EL (cell line): ENCODE measurements around the gene SLC16A3.
"Not testable (repeated sequence)": the region's sequence is repeated elsewhere in the genome, so short reads cannot be mapped to it uniquely, and the experiment has no call there.

Experiments used
- DNase-seq: peaks from one replicate; pipeline ENCODE4 v3.0.0-alpha.2; 2016

The SLC16A3 gene

DNA sequence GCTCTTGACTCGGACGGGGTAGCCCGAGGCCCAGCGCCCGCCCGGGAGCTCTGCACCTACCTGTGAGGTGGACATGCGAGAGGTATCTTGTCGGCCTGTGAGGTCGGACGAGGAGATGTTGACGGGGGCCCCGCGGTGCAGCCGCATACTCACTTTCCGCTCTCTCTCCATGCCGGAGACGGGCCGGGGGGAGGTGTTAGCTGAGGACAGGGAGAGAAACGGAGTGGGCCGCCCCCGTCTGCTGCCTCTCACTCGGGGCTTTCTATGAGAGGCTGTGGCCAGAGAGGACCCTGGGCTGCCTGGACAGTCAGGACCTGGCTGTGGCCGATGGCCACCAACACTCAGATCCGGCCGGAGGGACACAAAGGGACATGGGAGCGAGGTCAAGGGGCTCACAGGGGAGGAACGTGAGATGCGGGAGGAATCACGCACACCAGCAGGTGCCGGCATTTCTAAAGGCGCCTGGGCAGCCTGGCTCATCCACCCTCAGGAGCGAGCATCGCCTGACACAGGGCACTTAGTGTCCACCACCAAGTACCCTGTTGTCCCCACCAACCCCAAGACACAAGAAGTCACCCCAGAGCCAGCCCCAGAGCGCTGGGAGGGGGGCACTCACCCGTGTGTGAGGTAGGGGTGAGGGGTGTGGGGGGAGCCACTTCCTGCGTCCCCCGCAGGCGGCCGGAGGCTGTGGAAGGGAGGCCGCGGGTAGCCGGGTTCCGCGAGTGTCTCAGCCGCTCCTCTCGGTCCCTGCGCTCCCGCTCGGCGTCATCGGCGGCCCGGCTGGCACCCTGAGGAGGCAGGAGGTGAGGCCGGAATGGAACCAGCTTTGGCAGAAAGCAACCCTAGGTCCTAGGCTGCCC, 20.2 kb downstream of the SLC16A3 start:
- DNase-seq: no peak

DNA sequence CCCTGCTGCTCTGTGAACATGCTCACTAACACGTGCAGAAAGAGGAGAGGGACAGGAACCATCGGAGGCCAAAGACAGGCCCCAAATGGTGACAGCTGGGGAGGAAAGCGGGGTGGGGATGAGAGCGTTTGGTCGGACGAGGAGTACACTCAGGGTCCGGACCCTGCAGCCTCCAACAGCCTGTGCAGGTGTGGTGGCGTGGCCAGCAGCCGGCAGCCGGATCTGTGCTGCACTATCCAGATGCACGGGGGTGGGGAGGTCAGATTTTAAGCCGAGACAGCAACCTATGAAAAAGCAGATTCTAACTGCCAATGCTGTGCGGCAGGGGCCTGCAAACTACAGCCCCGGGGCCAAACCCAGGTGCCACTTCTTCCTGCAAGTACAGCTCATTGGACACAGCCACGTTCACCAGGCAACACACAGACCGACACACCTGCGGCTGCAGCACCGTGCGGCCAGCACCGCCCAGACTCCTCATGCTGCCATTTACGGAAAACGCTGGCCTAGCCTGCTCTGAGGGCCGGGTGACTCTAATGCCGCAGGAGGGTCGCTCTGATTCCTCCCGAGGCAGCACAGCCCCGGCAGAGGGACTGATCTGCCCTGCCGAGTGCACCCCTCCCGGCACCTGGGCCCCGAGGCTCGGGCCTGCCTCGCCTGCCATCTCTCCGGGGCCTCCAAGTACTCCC, 21.2 kb downstream of the SLC16A3 start:
- DNase-seq: no peak

DNA sequence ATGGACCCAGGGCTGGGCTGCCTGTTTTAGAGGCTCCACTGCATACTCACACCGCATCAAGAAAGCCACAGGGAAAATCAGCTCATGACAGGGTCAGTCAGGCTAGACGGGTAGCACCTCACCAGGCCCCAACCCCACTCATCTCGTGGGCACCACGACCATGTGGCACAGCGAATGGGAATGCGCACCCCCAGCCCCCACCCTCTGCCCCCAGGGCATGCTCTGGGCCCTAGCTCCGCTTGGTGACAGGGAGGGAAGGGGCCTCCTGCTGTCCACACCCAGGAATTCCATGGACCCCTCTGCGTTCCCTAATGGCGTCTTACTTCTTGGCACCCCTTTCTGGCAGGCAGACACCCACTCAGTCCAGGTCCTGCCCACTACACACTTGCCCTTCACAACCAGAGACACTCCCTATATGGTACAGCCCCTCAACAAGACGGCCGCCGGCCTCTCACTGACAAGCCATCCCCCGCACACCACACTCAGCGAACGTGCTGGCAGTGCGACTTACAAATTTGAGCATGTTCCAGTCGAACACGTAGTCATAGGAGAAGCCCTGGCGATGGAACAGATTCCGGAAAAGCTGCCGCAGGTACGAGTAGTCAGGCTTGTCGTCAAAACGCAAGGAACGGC, 22.1 kb downstream of the SLC16A3 start:
- no peak for DNase-seq

DNA sequence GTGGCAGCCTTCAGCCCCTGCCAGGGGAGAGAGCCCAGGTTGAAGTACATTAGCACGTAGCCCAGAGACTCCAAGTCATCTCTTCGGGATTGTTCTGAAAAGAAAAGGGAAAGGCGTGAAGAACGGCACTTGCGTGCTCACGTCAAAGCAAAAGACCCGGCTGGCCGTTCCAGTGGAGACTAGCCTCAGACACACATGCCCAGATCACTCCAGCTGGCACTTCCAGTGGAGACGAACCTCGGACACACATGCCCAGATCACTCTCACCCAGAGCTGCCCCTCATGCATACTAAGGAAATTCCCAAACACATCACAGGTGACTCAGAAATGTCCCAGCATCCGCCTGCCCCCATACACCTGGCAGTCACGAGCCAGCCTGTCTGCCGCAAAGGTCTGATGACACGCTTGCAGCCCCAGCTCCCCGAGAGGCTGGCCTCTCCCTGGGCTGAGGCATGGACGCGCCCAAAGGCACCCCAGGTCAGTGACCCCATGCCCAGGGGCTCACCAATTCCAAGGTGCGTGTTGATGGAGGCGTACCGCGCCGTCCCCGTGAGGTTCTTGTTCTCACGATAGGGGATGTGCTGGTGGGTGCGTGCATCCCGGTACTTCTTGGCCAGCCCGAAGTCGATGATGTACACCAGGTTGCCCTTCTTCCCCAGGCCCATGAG, 23.8 kb downstream of the SLC16A3 start:
- DNase-seq: no peak

DNA sequence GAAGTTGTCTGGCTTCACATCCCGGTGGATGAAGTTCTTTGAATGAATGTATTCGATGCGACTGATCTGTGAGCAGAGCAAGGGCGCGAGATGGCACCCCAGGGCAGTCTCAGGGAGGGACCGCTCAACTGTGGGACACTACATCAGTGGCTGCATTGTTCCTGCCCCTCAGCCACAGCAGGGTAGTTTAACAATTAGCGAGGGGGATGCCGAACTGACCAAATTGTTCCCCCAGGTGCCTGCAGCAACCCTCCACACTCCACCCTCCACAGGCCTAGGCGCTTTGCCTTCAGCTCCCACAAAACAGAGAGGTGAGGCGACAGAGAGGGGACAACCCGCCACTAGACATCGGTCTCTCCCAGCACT, 24.3 kb downstream of the SLC16A3 start:
- DNase-seq: no peak

DNA sequence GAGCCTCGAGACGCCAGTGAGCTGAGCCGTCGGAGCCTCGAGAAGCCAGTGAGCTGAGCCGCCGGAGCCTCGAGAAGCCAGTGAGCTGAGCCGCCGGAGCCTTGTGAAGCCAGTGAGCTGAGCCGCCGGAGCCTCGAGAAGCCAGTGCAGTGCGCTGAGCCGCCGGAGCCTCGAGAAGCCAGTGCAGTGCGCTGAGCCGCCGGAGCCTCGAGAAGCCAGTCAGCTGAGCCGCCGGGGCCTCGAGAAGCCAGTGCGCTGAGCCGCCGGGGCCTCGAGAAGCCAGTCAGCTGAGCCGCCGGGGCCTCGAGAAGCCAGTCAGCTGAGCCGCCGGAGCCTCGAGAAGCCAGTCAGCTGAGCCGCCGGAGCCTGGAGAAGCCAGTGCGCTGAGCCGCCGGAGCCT, 25.3 kb downstream of the SLC16A3 start:
- not testable (repeated sequence) for DNase-seq

DNA sequence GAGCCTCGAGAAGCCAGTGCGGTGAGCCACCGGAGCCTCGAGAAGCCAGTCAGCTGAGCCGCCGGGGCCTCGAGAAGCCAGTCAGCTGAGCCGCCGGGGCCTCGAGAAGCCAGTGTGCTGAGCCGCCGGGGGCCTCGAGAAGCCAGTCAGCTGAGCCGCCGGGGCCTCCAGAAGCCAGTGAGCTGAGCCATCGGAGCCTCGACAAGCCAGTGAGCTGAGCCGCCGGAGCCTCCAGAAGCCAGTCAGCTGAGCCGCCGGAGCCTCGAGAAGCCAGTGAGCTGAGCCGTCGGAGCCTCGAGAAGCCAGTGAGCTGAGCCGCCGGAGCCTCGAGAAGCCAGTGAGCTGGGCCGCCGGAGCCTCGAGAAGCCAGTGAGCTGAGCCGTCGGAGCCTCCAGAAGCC, 25.9 kb downstream of the SLC16A3 start:
- not testable (repeated sequence) for DNase-seq

DNA sequence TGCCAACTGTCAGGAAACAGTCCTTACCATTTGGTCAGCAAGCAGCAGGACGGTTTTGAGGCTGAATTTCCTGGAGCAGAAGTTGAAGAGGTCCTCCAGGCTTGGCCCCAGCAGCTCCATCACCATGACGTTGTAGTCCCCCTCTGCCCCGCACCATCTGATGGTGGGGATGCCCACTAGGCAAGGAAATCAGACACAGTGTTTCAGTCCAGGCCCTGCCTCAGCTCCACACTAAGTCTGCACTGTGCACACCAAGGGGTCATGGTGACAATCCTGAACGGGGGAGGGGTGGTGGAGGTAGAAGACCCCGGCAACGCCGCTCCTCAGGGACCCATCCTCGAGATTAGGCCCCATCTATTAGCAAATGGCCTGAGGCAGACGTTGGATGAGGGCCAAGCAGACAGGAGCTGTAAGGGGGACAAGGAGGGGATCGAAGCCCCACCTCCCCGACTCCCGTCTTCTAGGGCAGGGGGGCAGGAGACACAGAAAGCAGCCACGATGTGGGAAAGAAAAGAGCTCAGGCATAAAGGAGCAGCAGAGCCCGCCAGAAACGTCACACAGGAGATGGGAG, 26.6 kb downstream of the SLC16A3 start:
- DNase-seq: no peak

DNA sequence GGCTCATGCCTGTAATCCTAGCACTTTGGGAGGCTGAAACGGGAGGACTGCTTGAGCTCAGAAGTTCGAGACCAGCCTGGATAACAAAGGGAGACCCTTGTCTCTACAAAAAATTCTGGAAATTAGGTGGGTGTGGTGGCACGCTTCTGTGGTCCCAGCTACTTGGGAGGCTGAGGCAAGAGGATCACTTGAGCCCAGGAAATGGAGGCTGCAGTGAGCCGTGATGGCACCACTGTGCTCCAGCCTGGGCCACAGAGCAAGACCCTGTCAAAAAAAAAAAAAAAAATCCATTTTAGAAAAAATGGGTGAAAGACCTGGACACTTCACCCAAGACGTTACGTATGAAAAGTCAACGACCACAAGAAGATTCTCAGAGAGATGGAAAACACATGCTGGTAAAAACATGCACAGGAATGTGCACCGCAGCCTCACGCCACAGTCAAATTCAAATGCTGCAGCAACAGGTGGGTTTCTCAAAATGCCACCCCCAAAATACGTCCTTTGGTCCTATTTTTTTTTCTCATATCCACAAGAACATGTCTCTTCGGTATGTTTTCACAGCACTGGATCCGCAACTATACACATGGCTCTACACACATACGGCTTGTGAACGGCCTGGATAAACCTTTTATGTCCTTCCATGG, 27.5 kb downstream of the SLC16A3 start:
- no peak for DNase-seq

DNA sequence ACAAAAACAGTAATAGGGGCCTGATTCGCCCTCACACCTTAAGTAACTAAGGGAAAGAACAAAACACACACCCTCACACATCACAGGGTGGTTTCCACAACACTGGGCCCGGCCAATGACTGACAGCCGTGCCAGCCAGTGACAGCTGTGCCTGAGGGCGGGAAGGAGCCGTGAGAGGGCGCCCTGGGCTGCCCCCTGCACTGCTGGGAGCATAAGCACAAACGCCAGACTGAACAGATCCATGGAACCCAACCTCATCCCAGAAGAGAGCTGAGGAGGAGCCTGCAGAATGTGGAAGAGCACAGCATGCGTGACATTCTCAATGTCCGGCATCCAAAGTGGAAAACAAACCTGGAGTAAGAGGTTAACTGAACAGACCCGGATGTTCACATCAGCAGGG, 28.6 kb downstream of the SLC16A3 start:
- no peak for DNase-seq

DNA sequence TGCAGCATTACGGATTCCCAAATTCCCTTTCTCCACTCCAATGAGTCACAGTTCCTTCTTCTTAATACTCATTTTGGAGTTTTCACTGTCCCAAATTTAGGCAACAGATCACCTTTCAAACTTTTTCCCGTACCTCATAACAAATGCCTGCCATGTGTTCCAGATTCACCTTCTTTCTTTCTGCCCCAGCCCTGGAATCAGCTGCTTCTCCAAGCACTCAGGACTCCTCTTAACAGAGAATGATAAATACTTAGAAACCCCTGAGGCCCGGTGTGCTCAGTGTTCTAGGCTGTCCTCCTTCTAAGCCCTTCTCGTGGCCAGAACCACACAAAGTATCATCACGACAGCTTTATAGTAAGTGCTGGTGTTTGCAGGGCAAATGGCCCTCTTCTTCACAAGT, 29.7 kb downstream of the SLC16A3 start:
- no peak for DNase-seq

DNA sequence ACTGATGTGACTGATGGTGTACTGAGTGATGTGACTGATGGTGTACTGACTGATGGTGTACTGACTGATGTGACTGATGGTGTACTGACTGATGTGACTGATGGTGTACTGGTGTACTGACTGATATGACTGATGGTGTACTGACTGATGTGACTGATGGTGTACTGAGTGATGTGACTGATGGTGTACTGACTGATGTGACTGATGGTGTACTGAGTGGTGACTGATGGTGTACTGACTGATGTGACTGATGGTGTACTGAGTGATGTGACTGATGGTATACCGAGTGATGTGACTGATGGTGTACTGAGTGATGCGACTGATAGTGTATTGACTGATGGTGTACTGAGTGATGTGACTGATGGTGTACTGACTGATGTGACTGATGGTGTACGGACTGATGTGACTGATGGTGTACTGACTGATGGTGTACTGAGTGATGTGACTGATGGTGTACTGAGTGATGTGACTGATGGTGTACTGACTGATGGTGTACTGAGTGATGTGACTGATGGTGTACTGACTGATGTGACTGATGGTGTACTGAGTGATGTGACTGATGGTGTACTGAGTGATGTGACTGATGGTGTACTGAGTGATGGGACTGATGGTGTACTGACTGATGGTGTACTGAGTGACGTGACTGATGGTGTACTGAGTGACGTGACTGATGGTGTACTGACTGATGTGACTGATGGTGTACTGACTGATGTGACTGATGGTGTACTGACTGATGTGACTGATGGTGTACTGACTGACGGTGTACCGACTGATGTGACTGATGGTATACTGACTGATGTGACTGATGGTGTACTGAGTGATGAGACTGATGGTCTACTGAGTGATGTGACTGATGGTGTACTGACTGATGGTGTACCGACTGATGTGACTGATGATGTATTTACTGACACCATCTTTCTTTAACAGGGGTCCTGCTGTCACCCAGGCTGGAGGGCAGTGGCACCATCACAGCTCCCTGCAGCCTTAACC, 31.4 kb downstream of the SLC16A3 start:
- not testable (repeated sequence) for DNase-seq

DNA sequence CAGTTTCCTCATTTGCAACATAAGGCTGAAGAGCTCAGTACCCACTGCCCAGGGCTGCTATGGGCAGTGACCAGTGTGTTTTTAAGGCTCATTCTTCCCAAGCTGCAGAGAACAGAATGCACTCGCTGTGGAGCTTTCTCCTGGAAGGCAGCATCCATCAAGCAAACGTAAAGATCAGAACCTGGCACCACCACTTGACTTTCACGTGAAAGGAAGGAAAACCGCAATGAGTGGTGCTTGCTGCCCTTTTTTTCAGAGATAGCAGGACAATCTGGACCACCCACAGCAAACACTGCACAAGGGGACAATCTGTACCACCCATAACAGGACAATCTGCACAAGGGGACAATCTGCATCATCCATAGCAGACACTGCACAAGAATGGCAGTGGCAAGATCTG, 33.5 kb downstream of the SLC16A3 start:
- no peak for DNase-seq

DNA sequence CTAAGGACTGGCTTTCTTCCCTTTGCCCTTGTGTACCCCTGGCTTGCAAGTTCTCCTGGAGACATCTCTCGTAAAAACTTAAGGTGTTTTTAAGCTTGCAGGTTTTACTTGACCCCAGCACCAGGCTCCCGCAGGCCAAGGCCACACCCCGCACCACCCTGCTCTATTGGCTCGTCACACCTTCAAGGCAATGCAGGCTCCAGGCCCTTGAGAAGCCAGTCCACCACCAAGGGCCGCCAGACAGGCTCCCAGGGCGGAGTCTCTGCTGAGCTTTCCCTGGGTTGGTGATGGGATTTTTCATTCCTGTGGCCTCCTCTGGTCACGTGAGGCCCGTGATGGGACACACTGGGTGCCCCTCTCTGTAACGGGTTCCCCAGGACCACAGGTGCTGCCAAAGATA, 34.8 kb downstream of the SLC16A3 start:
- no peak for DNase-seq

DNA sequence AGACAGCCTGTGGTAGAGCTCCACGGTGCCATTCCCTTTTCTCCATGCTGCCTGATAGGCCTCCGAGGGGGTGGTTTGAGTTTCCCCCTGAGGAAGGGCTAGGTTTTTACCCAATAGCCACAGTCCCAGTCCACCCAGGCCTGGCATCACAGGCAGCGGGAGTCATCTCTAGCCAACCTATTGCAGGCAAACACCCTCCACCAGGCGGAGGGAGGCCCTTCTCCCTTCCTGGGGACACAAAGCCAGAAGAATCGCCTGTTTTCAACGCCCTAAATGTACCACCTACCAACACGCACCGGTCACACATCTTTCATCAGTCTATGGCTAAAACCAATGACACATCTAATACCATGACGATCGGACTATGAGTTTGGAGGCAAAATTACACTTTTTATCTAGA, 37.3 kb downstream of the SLC16A3 start:
- DNase-seq: no peak

DNA sequence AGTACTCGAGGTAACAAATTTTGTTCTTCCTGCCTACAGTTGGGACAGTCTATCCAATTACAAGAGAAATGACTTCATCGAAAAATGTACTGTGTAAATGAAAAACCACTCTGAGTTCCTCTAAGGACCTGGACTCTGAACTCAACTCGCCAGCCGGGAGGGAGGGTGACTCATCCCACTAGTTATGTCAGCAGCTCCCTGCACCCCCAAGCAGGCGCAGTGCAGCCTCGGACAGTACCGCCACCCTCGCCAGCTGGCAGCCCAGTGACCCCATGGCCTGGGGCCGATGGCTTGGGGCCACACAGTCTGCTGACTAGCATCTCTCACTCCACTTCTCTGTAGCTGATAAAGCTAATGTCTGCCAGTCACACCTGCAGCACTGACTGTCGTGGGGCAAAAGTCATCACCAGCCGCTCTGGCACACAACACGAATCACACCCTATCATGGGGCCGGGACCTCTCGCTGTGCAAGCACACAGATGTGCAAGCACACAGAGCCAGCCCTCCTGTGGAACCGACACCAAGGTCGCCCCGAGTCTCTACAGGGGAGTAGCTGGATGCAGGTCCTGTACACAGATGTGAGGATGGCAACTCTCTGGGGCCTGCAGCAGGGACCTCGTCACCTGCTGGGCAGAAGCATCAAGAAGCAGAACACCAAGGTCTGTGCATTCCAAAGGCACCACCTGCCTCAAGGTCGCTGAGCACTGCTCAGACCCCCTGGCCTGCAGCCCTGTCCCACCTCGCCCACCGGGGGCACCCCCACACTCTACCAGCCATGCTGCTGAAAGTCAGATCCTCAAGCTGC, 38.9 kb downstream of the SLC16A3 start:
- DNase-seq: peak; percentile 98

DNA sequence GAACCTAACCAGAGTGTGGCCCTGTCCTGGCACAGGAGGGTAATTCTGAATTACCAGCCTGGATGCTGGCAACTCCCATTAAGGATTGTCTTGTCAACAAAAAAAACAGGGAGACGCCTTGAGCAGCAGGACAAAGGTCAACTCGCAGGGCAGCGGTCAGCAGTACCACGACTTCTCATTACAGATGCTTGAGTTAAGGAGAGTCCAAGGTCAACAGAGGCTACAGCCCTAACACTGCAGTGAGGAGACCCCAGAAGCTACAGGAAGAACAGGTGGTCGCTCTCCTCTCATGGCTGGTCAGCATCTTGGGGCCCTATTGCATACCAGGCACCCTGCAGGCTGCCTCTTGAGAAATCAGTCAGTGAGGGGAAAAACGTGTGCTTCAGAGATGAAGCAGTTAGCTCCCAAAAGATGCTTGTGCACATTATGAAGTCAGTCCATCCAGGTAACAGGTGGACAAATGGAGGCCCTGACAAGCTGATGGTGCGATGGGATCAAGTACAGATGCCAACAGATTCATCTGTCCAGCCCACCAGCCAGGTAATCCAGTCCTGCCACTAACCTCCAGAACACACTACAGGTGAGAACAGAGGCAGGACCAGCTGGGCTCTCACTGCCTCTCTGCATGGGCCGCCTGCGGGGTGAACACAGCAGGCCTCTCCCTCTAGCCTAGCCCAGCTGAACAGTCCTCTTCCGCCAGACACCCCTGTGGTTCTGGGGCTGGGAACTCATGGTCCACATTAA, 40.5 kb downstream of the SLC16A3 start:
- no peak for DNase-seq

DNA sequence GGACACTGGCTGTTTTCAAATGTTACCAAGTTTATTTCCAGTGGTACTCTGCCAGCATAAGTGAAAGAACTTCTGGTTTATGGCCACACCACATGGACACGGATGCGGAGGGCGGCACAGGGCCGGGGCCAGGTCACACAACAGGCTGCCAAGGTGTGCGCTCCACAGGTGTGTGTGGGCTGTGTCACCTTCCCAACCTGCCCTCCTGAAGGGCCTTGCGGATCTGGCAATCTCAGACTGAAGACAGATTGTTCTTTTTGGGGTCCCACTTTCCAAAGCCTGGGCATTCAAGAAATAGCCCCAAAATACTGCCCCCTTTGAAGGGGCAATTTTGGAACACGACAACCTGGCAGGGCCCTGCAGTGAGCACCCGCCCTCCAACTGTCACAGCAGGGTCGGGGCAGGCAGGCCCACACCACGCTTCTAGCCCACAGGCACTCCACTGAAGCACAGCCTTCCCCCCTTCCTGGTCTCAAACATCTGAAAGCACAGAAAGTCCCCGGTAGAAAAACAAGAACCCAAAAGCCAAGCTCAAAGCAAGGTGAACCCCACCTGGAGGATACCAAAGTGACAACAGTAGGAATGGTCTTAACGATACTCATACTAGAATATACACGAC, 41.1 kb downstream of the SLC16A3 start:
- no peak for DNase-seq

DNA sequence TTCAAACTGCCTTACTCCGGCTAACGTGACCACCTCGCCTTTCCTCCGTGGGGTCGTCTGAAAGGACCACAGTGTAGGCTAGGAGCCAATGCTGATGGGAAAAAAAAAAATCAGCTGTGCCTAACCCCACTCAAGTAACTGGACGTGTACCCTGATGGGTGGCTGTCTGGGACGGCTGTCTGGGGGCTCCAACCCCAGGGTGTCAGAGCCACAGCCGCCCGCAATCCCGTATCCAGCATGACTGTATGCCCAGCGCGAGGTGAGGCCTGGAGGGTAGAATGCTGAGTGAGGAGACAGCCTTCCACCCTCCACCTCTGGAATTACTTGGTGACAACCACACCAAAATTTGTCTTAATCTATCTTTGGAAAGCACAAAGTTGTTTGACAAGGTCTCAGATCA, 41.8 kb downstream of the SLC16A3 start:
- no peak for DNase-seq
